Activated CD4-positive, alpha-beta memory T cell treated with anti-CD3 and anti-CD28 coated beads, Interleukin-2, amount 10 ng/mL, durations not matched to agents 7 days and 5 days (primary cell): ENCODE results near the gene COMMD7. TPM values are rescaled to one million over a fixed set of nuclear protein-coding genes. Genes with fewer than 3 reads are reported as not detected.

Source experiments
- CTCF ChIA-PET: fragments of 350-600 bp; sonication (Branson Sonifier 250); formaldehyde crosslinking; loops from one replicate; lab custom pipeline; 2021; ENCODE audit warnings: antibody characterized with exemption, inconsistent platforms; lab: Charles Lee
- POLR2A ChIA-PET: fragments of 350-600 bp; sonication (Branson Sonifier 250); formaldehyde crosslinking; loops from one replicate; lab custom pipeline; 2021; ENCODE audit warnings: antibody characterized with exemption; lab: Charles Lee
- DNase-seq: peaks from one replicate; pipeline ENCODE4 v3.0.0-alpha.2; 2020
- H3K27ac Mint-ChIP-seq: one replicate; pipeline ENCODE4 v1.8.0; 2021; ENCODE audit warnings: mild to moderate bottlenecking, mixed read lengths
- H3K27me3 Mint-ChIP-seq: one replicate; pipeline ENCODE4 v1.8.0; 2021; ENCODE audit warnings: mixed read lengths
- H3K36me3 Mint-ChIP-seq: one replicate; pipeline ENCODE4 v1.8.0; 2021; ENCODE audit warnings: low read depth, mixed read lengths
- H3K4me1 Mint-ChIP-seq: one replicate; pipeline ENCODE4 v1.8.0; 2021; ENCODE audit warnings: mixed read lengths
- H3K4me3 Mint-ChIP-seq: one replicate; pipeline ENCODE4 v1.8.0; 2021; ENCODE audit warnings: mild to moderate bottlenecking, mixed read lengths
- H3K9me3 Mint-ChIP-seq: one replicate; pipeline ENCODE4 v1.8.0; 2021; ENCODE audit warnings: mixed read lengths
- total RNA-seq, 2 experiments: library from RNA; stranded (reverse); gene quantifications; one replicate each; pipeline ENCODE4 v1.2.3, GENCODE V29; 2021

The COMMD7 gene
- 10 to 100 TPM; 61.7 to 62.6 TPM for total RNA-seq

DNA sequence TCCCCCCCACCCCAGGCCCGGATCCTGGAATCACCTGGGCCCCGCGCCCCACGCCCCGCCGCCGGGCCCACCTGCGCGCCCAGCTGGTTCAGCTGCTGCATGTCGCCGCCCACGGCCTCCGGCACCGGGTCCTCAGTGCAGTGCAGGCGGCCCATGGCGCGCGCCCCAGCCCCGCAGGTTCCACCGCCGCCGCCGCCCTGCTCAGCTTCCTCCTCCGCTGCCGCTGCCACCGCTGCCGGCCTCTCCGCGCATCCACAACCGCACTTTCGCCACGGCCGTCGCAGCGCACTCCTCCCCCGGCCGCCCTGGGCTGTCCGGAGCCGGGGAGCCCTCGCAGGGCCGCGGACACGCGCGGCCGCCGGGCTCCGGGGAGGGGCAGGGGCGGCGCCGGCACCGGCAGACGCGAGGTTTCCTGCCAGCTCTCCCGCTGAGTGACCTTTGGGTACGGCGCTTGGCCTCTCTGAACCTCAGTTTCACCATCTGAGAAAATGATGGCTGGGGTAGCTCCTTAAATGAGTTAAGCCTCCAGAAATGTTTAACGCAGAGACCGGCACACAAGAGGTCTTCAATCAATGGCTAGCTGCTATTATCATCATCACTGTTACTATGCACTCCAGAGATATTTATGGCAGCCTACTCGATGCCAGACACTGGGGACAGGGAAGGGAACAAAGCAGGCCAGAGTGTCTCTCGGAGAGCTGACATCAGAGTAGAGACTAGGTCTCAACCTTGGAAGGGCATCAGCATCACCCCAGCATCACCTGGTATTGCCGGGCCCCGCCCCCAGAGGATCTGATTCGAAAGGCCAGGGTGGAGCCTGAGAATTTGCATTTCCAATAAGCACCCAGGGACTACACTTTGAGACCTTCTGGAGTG, at the start of gene COMMD7:
Gene COMMD7 (minus strand): TSS at position 231 of the 876 bp plus-strand sequence. CDS start 76 bp downstream, at position 155.
- H3K9me3 Mint-ChIP-seq, result no peaks in the 10 kb centered on the region
- H3K36me3 Mint-ChIP-seq, result peaks cover 8% of the 10 kb centered on the region
- no peaks in the 10 kb centered on the region for H3K27me3 Mint-ChIP-seq
- H3K27ac Mint-ChIP-seq, result peak within 1 kb of the TSS; percentile 100
- DNase-seq, result peak; percentile 83
- ChIA-PET POLR2A (interaction anchor here (0.9 to 2.6 kb wide), 17 partner anchors 8 to 791 kb away, joined by 3 to 31 read pairs (median 5); partner anchors contain the start of genes DNMT3B and MAPRE1), CTCF (interaction anchor here (1.7 to 2.8 kb wide), 3 partner anchors 17 to 35 kb away, joined by 6 to 16 read pairs (median 6); no protein-coding TSS in a partner anchor)
- peaks cover 46% of the 10 kb centered on the region for H3K4me1 Mint-ChIP-seq
- H3K4me3 Mint-ChIP-seq, result peak within 1 kb of the TSS; percentile 88

DNA sequence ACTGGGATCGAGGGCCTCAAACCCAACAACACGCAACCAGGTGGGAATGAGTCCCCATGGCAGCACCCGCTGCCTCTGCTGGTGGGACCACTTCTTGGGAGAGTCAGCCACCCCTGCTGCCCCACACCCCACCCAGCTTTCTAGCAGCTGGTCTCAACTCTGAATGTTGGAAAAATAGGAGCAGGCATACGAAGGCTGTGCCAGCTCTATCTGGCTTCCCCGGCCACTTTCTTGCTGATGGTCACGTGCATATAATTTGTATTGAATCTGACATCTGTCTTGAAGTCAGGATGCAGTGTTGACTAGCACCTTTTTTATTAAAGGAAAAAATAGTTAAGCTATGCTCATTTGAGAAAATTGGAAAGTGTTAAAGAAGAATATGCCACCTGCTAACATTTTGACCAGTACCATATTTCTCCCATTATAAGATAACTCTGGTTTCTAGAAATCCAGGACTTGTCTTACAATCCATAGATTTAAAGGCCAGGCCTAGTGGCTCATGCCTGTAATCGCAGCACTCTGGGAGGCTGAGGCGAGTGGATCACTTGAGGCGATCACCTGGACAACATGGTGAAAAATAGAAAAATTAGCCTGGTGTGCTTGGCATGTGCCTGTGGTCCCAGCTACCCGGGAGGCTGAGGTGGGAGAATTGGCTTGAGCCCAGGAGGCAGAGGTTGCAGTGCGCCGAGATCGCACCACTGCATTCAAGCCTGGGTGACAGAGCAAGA, 49.6 kb upstream of the COMMD7 start:
- no peak for DNase-seq
- no peaks in the 10 kb centered on the region for H3K9me3 Mint-ChIP-seq
- POLR2A ChIA-PET, result no interaction called here
- CTCF ChIA-PET, result interaction anchor here (1.4 to 1.6 kb wide), 2 partner anchors 9 to 14 kb away, joined by 7 read pairs; no protein-coding TSS in a partner anchor
- H3K4me1 Mint-ChIP-seq, result peaks cover 19% of the 10 kb centered on the region
- no peaks in the 10 kb centered on the region for H3K36me3 Mint-ChIP-seq
- H3K27ac Mint-ChIP-seq, result no peak overlapping the region
- H3K27me3 Mint-ChIP-seq, result no peaks in the 10 kb centered on the region
- no peak overlapping the region for H3K4me3 Mint-ChIP-seq

DNA sequence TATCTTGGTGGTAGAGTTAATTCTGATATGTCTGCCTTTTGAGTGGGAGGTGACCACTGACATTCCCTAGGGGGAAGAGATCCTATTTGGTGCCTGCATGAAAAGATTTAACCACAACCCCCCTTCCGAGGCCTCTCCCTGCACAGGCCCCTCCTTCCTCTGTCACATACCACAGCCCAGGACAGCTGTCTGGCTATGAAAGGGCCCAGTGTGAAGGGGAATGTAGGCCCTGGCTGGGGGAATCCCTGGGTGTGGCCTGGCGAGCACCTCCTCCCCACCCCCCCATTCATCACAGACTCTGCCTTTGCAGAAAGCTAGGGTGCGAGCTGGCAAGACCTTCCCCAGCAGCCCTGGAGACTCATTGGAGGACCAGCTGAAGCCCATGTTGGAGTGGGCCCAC, 49.0 kb upstream of the COMMD7 start:
- no peaks in the 10 kb centered on the region for H3K36me3 Mint-ChIP-seq
- H3K4me3 Mint-ChIP-seq, result no peak overlapping the region
- ChIA-PET POLR2A (no interaction called here), CTCF (interaction anchor here (1.4 to 1.6 kb wide), 2 partner anchors 8 to 14 kb away, joined by 7 read pairs; no protein-coding TSS in a partner anchor)
- no peaks in the 10 kb centered on the region for H3K9me3 Mint-ChIP-seq
- peaks cover 19% of the 10 kb centered on the region for H3K4me1 Mint-ChIP-seq
- no peak overlapping the region for H3K27ac Mint-ChIP-seq
- DNase-seq, result no peak
- no peaks in the 10 kb centered on the region for H3K27me3 Mint-ChIP-seq

DNA sequence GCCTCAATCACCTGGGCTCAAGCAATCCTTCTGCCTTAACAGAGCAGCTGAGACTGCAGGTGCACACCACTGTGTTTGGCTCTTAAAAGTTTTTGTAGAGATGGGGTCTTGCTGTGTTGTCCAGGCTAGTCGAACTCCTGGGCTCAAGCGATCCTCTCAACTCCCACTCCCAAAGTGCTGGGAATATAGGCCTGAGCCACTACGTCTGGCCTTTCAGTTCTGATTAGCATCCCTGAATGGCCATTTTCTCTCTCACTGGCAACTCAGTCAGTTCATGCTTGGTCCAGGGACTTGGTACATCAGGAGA, 47.4 kb upstream of the COMMD7 start:
- POLR2A ChIA-PET, result no interaction called here
- H3K36me3 Mint-ChIP-seq, result no peaks in the 10 kb centered on the region

DNA sequence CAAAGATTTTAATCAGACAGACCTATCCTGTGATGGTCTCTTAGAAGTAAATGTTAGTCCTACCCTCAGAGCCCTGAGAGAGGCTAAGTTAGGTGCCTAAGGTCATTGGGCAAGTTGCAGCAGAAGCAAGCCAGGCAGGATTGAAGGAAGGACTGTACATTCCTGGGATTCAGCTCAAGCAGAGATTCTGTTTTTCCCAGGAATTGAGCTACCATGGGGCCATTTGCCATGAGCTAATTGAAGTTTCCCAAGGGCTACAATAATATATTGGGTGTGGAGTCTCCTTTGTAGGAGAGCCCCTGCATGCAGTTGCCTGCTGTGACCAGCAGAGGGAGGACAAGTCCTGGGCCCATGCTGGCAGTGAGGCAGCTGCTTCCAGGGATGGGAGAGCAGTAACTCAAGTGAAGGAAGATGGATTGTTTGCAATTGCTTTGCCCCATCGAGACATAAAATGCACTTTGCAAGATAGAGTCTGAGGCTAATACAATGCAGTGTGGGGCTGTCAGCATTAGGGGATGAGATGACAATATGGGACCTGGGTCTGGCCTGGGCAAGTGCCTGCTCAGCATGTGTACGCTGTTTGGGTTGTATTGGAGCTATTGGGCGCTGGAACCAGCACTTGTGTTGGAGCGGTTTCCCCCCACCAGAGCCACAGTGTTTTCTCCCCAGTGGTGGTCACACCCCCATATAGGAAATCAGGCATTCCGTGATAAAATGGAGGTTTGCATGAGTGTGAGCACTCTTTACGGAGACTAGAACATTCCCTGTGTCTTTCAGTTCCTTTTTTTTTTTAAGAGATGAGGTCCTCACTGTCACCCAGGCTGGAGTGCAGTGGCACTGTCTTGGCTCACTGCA, 46.9 kb upstream of the COMMD7 start:
- Mint-ChIP-seq H3K4me1 (peaks cover 19% of the 10 kb centered on the region), H3K9me3 (no peaks in the 10 kb centered on the region), H3K27me3 (no peaks in the 10 kb centered on the region), H3K4me3 (no peak overlapping the region), H3K27ac (no peak overlapping the region), H3K36me3 (no peaks in the 10 kb centered on the region)
- peak; percentile 75 for DNase-seq
- CTCF ChIA-PET, result interaction anchor here (0.5 to 2.9 kb wide), 24 partner anchors 12 to 509 kb away, joined by 3 to 15 read pairs (median 4); partner anchors contain the start of genes C20orf203 and MAPRE1
- POLR2A ChIA-PET, result no interaction called here

More for the DNA sequence above, 47.4 kb upstream of the COMMD7 start:
- Mint-ChIP-seq H3K27me3 (no peaks in the 10 kb centered on the region), H3K9me3 (no peaks in the 10 kb centered on the region), H3K4me3 (no peak overlapping the region), H3K27ac (no peak overlapping the region), H3K4me1 (peaks cover 19% of the 10 kb centered on the region)
- CTCF ChIA-PET, result interaction anchor here (0.6 to 2.9 kb wide), 13 partner anchors 13 to 153 kb away, joined by 3 to 15 read pairs (median 3); partner anchors contain the start of genes C20orf203 and MAPRE1
- no peak for DNase-seq

DNA sequence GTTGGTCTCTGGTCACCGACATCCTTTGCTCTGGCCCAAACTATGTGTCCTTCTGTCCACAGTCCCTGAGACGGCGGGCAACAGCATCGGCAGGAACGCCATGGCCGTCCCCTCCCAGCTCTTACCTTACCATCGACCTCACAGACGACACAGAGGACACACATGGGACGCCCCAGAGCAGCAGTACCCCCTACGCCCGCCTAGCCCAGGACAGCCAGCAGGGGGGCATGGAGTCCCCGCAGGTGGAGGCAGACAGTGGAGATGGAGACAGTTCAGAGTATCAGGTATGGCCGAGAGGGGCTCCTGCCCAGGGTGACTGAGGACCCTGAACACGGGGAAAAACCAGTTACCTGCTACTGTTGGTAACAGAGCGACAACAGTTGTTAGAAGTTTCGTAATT, 43.9 kb upstream of the COMMD7 start:
- H3K4me1 Mint-ChIP-seq, result no peaks in the 10 kb centered on the region
- no peaks in the 10 kb centered on the region for H3K9me3 Mint-ChIP-seq
- CTCF ChIA-PET, result interaction anchor here (2.0 kb wide), 1 partner anchor 9 kb away, joined by 10 read pairs; no protein-coding TSS in a partner anchor
- H3K4me3 Mint-ChIP-seq, result no peak overlapping the region
- H3K27ac Mint-ChIP-seq, result no peak overlapping the region
- no peak for DNase-seq
- no peaks in the 10 kb centered on the region for H3K36me3 Mint-ChIP-seq
- no peaks in the 10 kb centered on the region for H3K27me3 Mint-ChIP-seq
- POLR2A ChIA-PET, result no interaction called here

DNA sequence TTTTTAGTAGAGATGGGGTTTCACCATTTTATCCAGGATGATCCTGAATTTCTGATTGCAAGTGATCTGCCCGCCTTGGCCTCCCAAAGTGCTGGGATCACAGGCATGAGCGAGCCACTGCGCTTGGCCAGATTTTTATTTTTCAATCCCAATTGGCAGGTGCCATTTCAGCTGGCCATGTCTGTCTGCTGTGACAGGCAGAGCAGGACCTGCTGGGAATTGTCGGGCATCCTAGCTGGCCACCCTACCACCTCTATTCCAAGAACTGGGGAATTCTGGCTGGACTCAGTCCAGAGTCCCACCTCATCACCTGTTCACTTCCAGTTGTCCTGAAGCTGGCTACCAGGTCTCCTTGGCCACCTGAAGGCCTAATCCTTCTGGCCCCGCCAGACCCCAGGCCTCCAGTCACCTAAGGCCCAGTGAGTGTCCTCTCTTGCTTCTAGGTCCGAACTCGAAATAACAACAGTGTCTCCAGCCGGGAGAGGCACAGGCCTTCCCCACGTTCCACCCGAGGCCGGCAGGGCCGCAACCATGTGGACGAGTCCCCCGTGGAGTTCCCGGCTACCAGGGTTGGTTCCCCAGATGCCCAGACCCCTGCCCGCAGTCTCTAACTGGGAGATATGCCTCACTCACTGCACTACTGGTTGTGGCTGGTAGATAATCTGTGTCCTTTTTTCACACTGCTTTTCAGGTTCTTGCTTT, 42.9 kb upstream of the COMMD7 start:
- POLR2A ChIA-PET, result no interaction called here
- no peaks in the 10 kb centered on the region for H3K9me3 Mint-ChIP-seq

DNA sequence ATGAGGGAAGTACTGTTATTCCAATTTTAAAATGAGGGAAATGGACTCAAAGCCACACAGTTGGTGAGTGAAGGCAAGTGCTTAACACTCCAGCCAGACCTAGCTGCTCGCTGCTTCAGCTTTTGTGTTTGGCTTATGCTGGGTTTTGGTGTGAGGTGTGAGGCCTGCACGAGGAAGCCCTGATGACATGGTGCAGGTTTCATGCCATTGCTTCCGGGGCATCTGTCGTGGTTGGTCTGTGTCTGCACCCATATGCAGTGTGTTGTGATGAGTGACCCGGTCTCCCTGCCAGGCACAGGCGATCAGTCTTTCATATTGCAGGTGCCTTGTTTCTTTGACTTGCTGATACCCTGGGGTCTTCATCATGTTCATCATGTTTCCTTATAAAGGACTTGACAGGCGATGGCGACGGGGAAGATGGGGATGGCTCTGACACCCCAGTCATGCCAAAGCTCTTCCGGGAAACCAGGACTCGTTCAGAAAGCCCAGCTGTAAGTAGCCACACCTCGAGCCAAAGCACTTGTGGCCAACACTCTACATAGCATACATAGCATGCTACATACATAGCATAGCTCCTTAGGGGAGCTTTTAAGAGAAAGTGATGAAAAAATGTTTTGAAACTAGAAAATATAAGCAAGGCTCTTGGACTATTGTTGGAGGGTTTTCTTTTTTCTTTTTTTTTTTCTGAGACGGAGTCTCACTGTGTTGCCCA, 41.3 kb upstream of the COMMD7 start:
- H3K27me3 Mint-ChIP-seq, result no peaks in the 10 kb centered on the region
- H3K4me1 Mint-ChIP-seq, result peaks cover 3% of the 10 kb centered on the region
- ChIA-PET CTCF (interaction anchor here (0.7 to 2.7 kb wide), 3 partner anchors 8 to 112 kb away, joined by 3 to 10 read pairs (median 7); partner anchors contain the start of gene C20orf203), POLR2A (no interaction called here)
- H3K9me3 Mint-ChIP-seq, result no peaks in the 10 kb centered on the region
- no peak for DNase-seq
- H3K4me3 Mint-ChIP-seq, result no peak overlapping the region
- no peaks in the 10 kb centered on the region for H3K36me3 Mint-ChIP-seq
- H3K27ac Mint-ChIP-seq, result no peak overlapping the region

More for the DNA sequence above, 42.9 kb upstream of the COMMD7 start:
- H3K27me3 Mint-ChIP-seq, result no peaks in the 10 kb centered on the region
- H3K4me1 Mint-ChIP-seq, result peaks cover 3% of the 10 kb centered on the region
- no peak for DNase-seq
- H3K4me3 Mint-ChIP-seq, result no peak overlapping the region
- H3K36me3 Mint-ChIP-seq, result no peaks in the 10 kb centered on the region
- CTCF ChIA-PET, result no interaction called here
- no peak overlapping the region for H3K27ac Mint-ChIP-seq

DNA sequence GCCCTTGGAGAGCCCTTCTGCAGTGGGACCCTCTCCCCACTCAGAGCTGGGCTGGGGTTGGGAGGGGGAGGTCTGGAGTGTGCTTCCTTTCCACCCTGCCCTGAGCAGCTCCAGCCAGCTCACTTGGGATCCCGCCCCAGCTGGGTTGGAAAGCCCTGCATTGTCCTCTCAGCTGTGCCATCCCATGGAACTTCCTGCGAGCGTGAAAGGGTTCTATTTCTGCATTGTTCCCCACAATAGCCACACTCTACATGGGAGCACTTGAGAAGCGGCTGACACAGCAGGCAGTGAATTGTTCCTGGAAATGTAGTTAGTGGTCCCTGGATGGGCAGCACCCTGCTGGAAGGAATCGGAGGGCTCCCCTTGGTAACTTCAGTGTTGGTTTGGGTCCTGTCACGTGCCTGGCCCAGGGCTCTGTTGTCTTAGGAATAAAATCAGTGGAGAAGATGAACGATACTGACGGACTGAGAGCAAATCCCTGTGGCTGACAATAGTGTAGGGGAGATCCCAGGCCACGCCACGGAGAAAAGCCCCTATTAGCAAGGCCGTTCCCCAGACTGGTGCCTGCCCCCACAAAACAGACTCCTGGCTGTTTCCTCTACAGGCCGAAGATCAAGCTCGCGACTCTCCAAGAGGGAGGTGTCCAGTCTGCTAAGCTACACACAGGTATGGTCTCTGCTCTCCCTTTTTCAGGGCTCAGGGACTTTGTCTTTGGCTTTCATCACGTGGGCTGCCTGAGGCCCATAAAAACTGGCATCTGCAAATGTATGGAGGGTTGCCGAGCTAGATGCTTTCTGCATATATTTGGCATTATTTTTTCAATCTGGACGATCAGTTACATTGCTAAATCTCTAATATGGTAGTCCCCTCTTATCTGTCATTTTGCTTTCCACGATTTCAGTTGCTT, 37.7 kb upstream of the COMMD7 start:
- H3K9me3 Mint-ChIP-seq, result no peaks in the 10 kb centered on the region
- H3K27me3 Mint-ChIP-seq, result no peaks in the 10 kb centered on the region
- ChIA-PET POLR2A (no interaction called here), CTCF (interaction anchor here (9.1 kb wide), 1 partner anchor 107 kb away, joined by 241 read pairs; the partner anchor contains the start of gene C20orf203)
- H3K27ac Mint-ChIP-seq, result no peak overlapping the region
- peaks cover 3% of the 10 kb centered on the region for H3K4me1 Mint-ChIP-seq
- DNase-seq, result no peak
- no peaks in the 10 kb centered on the region for H3K36me3 Mint-ChIP-seq
- no peak overlapping the region for H3K4me3 Mint-ChIP-seq

DNA sequence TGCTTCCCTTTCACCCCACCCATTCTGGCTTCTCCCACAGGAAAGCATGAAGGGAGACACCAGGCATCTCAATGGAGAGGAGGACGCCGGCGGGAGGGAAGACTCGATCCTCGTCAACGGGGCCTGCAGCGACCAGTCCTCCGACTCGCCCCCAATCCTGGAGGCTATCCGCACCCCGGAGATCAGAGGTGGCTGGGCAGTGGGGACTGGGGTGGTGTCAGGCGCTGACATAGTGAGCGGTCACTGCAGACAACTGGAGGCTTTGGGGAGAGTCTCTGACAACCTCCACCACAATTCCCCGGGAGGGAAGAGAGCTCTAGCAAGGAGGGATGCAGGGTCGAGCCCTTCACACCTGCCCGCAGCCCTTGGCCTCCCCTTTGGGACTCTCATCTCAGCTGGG, 37.0 kb upstream of the COMMD7 start:
- Mint-ChIP-seq H3K36me3 (no peaks in the 10 kb centered on the region), H3K27me3 (no peaks in the 10 kb centered on the region), H3K4me3 (no peak overlapping the region), H3K4me1 (peaks cover 3% of the 10 kb centered on the region), H3K9me3 (no peaks in the 10 kb centered on the region), H3K27ac (no peak overlapping the region)
- ChIA-PET CTCF (interaction anchor here (9.1 kb wide), 1 partner anchor 106 kb away, joined by 241 read pairs; the partner anchor contains the start of gene C20orf203), POLR2A (no interaction called here)
- DNase-seq, result no peak
